NB4 (cell line): ENCODE data around the gene PPM1L.

ENCODE experiments used
- CTCF ChIP-seq: IDR thresholded peaks from one replicate; pipeline ENCODE4 v1.5.1; 2012; ENCODE audit warnings: low read depth, low read length
- MAX ChIP-seq: IDR thresholded peaks from 2 replicates; pipeline ENCODE4 v1.6.1; 2011; ENCODE audit warnings: low read depth, low read length
- POLR2A ChIP-seq: IDR thresholded peaks from 2 replicates; pipeline ENCODE4 v1.6.1; 2011; ENCODE audit warnings: mild to moderate bottlenecking; ENCODE audit not compliant: insufficient read length; ENCODE audit errors: extremely low read depth

GRCh38 chr3:160851629-160852210, 95.7 kb downstream of the PPM1L start:
- no peak for TF ChIP-seq POLR2A
- no peak for TF ChIP-seq CTCF
- no peak for TF ChIP-seq MAX
